GM21786 (cell line): ENCODE data around the gene ARMC9.
"Not testable (repeated sequence)": the region's sequence is repeated elsewhere in the genome, so short reads cannot be mapped to it uniquely, and the experiment has no call there.

Source experiments
- ATAC-seq: cut with Tn5 transposase; IDR thresholded peaks from one replicate; pipeline ENCODE4 v1.9.1; 2021; ENCODE audit not compliant: unreplicated experiment

Gene ARMC9

DNA sequence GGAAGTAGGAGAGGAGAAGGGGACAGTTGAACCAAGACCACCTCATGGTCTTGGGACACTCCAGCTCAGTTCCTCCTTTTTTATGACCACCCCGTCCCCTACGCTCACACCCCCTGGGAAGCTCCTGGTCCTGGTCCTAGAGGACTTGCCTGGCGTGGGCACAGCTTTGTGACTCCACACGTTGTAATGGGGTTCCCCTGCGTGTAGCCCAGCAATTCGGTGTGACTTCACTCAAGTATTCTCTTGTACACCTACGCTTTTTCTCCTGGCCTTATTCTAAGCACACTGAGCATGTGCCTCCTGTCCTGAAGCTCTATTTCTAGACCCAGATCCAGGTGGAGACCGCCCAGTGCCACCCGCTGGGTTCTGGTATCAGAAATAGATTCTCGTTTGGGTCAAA is 161.0 kb downstream of the ARMC9 start:
- no peak for ATAC-seq

DNA sequence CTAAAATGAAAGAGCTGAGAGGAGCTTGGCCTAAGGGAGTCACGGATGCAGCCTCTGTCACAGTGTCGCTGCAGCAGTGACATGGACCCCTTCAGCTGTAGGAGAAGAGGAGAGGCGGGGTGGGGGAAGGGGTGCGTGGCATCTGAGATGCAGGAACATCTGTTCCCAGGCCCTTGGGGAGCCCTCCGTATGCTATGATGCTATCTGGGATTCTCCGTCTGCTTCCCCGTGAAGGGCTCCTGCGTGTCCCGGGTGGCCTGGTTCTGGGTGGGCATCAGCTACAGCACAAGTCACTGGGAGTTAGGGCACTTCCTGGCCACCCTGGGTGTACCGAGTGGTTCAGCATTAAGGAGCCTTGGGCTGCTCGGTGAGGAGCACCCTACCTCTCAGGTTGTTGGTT is 161.5 kb downstream of the ARMC9 start:
- ATAC-seq = no peak

DNA sequence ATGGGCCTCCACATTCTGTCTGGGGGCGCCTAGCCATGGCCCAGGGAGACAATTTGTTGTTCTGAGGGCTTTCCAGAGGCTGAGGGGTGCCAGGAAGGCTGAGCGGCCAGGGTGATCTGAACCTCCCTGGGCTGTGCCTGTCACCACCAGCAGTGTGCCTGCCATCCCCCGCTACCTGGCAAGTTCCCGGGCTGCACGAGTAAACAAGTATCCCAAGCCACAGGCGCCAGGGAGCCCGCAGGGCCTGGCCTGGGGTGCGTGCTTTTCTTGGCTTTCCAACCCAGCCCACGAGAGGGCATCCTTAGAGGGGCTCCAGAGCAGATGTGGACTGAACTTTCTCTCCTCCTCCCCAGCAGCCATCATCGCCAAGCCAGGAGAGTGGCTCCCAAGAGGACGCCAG is 162.0 kb downstream of the ARMC9 start:
- no peak for ATAC-seq

DNA sequence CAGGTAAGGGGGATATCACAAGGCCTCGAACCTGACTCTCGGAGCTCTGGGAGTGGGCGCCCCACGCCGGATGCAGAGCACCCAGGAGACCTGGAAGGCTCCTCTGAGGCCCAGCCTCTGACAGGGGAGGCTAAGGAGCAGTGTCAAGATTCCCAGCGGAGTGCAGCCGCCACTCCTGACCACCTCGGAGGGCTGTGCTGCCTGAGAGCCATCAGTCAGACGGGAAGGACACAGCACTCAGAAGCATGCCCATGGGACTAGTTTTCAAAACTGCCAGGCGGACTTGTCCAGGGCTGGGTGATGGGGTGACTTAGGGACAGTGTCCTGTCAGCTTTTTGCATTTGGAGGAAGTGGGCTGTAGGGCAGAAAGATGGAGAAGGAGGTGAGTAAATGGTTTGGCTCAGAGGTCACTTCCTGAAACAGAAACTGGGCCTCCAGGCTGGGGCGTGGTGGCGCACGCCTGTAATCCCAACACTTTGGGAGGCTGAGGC is 162.5 kb downstream of the ARMC9 start:
- ATAC-seq = no peak

DNA sequence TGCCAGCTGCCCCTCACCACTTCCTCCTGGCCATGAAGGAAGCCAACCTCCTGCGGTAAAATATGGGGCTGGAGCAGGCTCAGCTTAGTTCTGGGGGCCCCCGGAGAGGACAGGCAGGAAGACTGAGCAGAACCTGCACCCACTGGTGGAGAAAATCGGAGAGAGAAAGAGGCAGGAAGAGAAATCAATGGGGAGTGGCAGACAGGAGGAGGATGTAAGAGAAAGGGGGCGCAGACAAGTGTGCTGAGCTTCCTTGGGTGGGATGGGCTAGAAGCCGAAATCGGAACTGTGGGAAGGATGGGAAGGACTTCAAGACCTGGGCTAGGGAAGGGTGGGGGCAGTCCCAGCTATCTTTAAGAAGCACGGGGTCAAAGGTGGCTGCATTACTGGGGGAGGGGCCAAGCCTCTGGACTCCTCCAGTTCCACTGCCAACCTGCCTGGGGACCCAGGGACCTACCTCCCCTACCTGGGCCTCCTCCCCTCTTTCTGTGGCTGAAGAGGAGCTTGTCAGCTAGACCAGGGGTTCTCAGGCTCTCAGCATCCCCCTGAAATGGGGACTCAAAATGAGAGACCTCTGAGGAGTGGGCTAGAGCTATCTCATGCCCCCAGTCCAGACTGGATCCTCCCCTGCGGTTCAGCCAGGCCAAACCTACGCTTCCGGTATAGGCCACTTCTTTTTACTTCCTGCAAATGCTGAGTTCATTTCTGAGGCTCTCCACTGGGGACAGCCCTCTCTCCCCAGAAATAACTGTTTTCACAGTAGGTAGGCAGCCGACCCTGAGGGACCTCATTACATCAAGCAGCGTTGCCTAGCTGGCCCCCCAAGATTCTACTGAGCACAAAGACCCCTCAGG is 163.5 kb downstream of the ARMC9 start:
- peak; percentile 98 for ATAC-seq

DNA sequence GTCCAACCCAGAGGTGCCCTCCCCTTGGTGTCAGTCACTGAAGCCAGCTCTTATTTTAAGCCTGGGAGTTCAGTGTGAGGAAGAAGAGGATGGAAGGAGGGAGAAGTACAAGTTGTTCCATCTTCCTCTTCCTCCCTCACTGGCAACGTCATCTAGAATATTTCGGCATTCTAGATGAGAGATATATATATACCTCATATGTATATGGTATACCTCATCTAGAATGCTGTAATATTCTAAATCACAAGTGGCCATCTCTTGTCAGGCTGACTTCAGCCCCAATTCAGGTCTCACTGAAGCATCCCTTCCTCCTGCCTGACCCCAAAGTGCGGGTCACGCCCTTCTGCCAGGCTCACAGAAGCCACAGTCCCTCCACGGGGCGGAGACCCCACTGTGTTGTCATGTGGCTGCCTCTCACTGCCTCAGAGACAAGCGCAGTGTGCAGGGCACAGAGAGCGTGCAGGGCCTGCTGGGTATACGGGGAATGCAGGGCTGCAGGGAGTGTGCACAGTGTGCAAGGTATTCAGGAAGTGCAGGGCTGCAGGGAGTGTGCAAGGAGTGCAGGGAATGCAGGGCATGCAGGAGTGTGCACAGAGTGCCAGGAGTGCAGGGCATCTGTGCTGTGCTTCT is 164.2 kb downstream of the ARMC9 start:
- ATAC-seq = no peak

DNA sequence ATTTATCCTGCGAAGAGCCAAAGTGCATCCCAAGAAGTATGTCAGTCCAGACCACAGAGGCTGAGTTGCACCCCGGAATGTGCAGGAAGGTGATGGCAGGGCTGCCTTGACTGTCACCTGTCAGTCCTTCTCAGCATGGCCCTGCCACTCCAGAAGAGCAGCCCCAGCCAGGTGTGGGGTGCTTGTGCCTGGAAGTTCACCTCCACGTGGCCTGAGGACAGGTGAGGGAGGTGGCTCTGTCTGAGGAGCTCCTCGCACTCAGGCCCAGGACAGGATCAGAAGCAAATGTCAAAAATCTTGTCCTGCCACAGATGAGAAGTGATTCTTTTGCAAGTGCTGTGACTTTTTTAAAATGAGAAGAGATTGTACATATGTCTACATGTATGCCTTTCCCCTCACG is 165.6 kb downstream of the ARMC9 start:
- ATAC-seq = no peak

DNA sequence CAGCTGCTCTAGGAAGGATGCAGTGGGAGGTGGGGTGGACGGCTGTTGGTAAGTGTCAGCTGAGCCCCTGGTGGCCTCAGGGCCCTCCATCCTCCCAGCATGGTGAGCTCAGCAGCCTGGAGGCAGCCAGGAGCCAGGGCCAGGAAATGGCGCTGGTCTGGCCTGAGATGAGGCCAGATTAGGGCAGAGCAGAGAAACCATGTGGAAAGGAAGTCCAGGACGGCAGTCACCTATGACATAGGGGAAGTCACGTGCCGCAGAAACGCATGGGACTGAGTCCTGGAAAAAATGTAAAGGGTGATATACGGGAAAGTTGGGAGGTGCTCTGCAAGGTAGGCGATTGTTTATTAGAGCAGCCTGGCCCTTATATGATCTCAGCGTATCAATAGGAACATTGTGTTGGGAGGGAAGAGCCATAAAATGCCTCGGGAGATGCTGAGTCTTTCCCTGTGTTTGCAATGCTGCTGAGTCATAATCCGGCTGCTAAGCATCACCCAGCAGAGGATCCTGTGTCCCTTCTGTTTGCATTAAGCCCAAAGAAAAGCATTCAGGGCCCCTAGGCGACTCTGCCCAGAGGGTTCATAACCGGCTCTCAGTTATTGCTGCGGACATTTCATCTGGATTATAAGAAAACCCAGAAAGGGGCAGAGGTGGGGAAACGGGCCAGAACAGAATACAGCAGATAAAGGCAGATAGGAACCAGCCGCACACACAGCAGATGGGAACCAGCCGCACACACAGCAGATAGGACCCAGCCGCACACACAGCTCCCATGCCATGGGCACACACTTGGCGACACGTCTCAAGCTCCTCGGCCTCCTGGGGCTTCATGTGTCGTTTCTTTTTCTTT is 166.8 kb downstream of the ARMC9 start:
- no peak for ATAC-seq

DNA sequence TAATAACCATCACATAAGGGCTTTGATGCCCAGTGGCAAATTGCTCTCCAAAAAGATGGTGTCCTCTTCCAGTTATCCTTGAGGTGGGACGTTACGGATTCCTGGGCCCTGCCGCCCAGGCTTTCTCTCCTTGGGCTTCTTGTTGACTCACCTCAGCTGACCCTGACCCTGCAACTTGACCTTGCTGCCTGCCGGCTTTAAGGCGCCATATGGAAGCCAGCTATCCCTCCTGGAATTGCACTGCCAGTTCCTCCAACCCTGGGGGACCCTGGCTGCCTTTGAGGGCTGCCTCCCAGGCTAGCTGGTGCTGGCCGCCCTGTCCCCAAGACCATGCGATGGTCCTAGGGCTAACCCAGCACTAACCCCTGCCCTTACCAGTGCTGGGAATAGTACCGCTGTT is 168.7 kb downstream of the ARMC9 start:
- ATAC-seq = no peak

DNA sequence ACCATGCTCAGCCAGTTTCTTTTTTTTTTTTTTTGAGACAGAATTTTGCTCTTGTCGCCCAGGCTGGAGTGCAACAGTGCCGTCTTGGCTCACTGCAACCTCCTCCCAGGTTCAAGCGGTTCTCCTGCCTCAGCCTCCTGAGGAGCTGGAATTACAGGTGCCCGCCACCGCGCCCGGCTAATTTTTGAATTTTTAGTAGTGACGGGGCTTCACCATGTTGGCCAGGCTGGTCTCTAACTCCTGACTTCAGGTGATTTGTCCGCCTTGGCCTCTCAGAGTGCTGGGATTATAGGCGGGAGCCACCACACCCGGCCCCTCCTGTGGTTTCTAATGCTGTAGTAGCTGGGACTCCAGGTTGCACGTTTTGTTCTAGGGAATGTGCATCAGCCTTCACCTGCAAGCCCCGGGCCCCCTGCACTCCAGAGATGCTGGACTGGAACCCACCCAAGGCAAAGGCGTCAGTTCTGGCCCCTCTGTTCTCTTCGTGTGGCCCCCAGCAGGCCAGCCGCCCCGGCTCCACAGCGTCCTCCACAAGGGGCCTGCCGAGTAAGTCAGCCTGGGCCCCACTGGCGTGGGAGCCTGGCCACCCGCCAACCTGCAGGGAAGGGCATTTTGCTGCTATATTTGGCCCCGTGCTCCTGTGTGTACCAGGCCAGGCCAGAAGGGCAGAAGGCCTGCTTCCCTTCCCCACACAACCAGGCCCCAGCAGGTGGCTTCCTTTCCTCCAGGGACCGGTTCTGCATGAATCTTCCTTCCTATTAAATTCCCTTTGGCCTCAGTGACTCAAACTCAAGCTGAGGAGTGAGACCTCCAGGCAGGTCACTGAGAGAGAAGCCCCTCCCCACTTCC is 171.4 kb downstream of the ARMC9 start:
- no peak for ATAC-seq

DNA sequence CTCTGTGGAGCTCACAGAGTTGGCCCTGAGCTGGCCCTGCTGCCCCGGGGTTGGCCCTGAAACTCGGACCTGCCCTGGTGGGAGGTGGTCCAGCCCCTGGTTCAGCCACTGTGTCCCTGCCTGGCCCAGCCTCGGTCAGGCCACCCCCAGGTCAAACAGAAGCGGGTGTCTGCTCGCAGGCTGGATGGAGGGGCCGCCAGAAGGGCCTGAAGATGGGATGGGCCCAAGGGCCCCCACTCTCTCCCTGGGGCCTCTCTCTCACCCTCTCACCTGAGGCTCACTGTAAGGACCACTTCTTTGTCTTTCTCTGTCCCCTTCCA is 172.0 kb downstream of the ARMC9 start:
- no peak for ATAC-seq

DNA sequence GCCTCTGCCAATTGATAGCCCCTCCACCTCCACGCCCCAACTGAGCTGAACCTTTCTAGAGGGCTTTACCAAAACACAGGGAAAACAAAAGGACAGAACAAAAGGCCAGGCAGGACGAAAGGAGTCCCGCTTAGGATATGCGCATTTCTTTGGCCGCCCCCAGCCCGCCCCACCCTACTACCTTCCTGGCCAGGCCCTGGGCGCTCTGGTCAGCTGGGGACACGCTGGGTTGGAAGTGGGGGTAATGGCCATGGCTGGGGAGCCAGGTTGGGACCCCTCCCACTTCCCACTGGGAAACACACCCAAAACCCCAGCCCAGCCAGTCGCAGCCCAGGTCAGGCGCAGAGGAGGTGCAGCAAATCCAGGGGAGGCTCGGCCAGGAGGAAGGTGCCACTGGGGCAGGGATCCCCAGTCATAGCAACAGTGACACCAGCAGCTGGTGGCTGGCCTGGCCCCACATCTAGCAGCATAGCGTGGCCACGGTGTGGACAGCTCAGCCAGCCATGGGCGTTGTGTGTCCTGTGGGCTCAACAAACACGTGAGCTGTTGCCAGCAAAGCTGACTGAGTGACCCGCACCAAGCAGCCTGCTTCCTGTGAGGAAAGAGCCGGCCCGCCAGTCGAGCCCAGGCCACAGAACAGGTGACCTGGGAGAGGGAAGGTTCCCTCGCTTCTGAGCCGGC is 172.5 kb downstream of the ARMC9 start:
- no peak for ATAC-seq

DNA sequence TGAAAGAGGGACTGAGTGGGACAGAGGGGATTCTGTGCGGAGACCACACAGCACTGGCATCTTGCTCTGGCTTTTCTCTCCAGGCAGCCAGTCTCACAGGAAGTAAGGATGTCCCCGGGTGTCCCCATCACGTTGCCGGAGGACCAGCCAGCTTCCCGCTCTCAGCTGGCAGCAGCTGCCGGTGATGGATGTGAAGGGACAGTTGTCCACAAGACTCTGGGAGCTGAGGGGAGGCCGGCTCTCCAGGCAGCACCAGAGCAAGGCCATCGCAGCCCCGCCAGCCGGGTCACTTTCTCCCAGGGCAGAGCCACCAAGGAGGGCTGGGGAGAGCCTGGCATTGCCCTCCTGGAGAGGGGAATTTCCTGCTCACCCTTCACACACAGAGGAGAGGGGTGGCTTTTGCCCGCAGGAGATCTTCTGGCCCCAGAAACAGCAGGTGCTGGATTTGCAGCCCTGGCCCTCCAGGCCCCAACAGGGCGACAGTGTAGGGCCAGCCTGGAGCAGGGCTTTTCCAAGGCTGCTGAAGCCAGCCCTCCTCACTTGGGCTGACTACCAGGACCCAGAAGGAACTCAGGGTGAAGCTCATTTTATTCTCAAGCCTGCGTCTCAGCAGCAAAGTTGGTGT is 173.1 kb downstream of the ARMC9 start:
- no peak for ATAC-seq

DNA sequence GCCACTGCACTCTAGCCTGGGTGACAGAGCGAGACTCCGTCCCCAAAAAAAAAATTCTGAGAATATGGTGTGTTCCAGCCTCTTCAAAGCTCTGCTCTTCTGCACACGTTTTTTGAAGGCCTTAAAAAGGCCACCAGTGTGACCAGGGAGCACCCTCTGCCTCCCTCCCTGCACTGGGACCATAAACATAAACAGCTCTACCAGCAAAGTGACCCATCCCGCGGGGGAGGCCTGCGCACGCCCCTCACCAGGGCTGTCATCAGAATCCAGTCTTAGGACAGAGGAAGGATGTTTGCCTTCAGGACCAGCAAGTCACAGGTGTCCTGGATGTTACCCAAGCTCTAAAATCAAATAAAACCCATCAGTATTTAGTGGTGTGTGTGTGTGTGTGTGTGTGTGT is 173.9 kb downstream of the ARMC9 start:
- ATAC-seq = no peak

DNA sequence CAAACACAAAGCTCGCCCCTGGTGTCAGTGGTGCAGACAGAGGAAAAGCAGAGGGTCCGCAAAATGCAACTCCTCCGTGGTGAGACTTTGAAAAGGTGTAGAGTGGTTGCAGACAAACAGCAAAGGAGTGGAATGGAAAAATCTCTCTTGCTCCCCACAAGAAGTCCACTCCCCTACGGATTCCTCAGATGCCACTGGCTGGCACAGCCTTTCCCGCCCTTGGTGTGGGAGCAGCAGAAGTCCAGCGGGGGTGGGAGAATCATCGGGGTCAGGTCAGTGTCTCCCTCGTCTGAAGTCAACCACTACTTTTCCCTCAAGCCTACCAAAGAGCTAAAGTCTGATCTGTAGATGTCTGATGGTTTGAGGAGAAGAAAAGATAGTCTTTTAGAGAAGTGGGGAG is 174.8 kb downstream of the ARMC9 start:
- no peak for ATAC-seq

DNA sequence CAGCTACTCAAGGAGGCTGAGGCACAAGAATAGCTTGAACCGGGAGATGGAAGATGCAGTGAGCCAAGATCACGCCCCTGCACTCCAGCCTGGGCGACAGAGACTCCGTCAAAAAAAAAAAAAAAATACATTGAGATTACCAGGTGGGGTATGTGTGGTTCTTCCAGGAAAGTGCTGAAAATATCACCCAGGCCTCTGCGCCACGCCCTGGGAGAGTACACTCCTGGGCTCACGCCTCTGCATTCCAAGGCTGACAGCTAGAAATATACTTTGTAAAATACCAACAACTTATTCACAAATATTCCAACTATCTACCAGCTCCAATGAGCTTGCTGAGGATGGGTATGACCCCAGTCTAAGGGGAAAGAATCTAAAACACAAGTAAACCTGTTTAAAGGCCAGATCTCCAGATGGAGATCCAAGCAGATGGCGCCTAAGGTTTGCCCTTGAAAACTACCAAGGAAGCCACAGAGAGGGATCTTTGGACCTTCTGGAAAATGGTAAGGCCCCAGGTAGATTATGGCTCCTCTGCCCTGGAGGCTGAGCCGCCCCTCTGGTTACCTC is 175.4 kb downstream of the ARMC9 start:
- no peak for ATAC-seq

DNA sequence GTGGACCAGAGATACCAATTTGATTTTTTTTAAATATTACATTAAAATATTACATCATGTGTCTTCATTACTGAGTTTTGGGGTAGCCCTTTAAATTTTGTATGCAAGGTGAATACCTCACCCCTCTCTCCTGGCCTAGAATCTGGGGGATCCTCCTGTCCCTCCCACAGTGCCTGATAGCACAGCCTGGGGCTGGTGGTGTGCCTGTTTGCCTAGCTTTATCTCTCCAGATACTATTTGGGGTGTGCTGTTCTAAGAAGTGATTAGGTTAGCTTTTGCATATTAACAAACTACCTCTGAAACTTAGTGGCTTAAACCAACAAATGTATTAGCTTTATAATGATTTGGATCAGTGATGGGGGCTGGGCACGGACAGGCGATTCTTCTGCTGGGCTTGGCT is 176.3 kb downstream of the ARMC9 start:
- no peak for ATAC-seq

DNA sequence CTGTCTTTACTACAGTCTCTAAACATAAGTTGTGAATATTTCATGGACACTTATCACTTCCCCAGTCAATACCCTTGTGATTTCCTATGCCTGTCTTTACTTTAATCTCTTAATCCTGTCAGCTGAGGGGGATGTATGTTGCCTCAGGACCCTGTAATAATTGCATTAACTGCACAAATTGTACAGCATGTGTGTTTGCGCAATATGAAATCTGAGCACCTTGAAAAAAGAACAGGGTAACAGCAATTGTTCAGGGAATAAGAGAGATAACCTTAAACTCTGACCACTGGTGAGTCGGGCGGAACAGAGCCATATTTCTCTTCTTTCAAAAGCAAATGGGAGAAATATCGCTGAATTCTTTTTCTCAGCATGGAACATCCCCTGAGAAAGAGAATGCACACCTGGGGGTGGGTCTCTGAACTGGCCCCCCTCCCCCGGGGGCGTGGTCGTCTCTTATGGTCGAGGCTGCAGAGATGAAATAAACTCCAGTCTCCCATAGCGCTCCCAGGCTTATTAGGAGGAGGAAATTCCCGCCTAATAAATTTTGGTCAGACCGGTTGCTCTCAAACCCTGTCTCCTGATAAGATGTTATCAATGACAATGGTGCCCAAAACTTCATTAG is 177.7 kb downstream of the ARMC9 start:
- ATAC-seq = not testable (repeated sequence)

DNA sequence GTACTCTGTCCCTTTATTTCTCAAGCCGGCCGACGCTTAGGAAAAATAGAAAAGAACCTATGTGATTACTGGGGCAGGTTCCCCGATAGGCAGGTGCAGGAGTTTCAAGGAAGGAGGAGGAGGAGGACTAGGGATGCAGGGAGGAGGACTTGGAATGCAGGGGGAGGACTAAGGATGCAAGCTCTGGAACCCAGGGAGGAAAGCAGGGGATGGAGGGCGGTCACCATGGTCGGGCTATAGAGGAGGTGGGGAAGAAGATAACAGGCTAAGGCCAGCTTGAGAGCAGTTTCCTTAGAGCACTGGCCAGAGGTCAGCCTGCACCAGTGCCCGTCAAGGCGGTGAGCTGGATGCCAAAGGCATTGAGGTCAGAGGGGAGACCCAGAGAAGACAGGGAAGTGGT is 178.4 kb downstream of the ARMC9 start:
- ATAC-seq = no peak
